SKM-1 treated with dmso at 0.1 percent for 144 hours (cell line): Measurements from ENCODE around the gene RD3L.

ENCODE experiments used
- DNase-seq: peaks from one replicate; lab custom pipeline; 2025; ENCODE audit not compliant: unreplicated experiment; lab: John Stamatoyannopoulos, UW

RD3L gene

GRCh38 chr14:103897075-103897947, 45.0 kb downstream of the RD3L start:
- no peak for DNase-seq

- no peak for DNase-seq
Observed at GRCh38 chr14:103896578-103896977, 45.8 kb downstream of the RD3L start.

- DNase-seq, result no peak
Observed at GRCh38 chr14:103894723-103895059, 47.6 kb downstream of the RD3L start.

- no peak for DNase-seq
Observed at GRCh38 chr14:103894034-103894722, 48.2 kb downstream of the RD3L start.

GRCh38 chr14:103892247-103892646, 50.1 kb downstream of the RD3L start:
- DNase-seq, result no peak

GRCh38 chr14:103891667-103892215, 50.6 kb downstream of the RD3L start:
- no peak for DNase-seq

GRCh38 chr14:103890821-103891666, 51.3 kb downstream of the RD3L start:
- DNase-seq, result no peak
